Activated effector memory CD4-positive, alpha-beta T cell treated with Interleukin-2 at 50 U/mL for 16 hours (primary cell): ENCODE results near the gene TBC1D2B.

Source experiments
- DNase-seq: peaks from one replicate; pipeline ENCODE4 v3.0.0-alpha.2; 2020

TBC1D2B gene

DNA sequence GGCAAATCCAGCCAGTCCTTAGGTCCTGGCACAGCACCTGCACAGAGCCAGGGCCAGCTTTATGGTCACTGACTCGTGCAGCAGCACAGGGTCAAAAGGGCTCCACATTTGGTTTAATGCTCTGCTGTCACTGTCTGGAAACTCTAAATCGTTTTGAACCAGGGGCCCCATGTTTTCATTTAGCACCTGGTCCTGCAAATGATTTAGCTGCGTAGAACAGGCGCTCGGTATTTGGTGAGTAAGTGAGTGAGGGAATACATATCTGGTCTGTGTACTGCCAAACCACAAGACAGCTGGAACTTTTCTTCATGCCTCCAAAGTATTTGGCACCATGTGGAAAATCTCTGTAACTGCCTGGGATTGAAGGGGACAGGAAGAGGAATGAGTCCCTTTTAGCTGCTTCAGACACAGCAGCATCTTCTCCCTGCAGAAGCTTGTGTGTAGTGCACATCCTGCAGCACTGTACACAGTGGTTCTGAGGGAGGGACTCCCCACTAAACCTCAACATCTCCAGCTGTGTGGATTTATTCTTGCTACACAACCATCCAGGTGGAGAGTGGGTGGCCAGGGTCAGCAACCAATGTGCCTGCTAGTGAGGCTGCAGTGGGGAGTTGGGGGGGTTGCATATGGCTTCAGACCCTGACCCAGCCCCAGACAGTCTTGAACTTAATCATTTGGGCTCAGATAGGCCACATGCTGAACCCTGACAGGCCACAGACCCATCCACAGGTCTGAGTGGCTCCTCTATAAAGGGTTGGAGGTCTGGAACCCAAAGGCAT is 15.9 kb upstream of the TBC1D2B start:
- DNase-seq = no peak

DNA sequence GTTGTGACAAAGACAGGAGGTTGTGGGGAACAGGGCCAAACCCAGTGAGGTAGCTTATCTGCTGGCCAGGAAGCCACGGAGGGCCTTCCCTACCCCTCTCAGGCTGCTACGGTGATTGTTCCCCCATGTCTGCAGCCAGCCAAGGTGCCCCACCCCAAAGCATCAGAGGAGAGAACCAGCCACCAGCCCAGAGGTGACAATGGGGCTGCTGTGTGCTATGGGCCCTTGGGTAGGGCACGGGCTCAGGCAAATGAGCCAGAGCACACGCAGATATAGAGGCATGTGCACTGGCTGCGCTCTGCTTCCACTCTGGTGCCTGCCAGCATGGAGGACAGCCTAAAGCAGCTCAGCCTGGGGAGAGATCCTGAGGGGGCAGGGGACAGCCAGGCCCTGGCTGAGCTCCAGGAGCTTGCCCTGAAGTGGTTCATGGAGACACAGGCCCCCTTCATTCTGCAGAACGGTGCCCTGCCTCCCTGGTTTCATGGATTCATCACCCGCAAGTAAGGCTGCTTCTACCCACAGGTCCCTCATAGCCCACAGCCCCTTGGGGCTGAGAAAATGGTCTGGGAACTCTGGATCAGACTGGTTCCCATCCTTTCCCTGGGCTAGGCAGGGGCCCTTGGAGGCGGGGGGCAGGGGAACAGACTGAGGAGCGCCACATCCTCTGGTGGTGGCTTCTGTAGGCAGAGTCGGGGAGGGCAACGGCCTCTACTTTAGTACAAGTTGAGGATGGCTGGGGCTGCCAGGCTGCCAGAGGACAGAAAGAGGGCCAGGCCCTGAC is 14.9 kb upstream of the TBC1D2B start, which contains the start of gene SH2D7:
TSS of gene SH2D7 (plus strand) at position 301 of the 781 bp plus-strand sequence. CDS start at position 325, 24 bp downstream.
- no peak for DNase-seq

DNA sequence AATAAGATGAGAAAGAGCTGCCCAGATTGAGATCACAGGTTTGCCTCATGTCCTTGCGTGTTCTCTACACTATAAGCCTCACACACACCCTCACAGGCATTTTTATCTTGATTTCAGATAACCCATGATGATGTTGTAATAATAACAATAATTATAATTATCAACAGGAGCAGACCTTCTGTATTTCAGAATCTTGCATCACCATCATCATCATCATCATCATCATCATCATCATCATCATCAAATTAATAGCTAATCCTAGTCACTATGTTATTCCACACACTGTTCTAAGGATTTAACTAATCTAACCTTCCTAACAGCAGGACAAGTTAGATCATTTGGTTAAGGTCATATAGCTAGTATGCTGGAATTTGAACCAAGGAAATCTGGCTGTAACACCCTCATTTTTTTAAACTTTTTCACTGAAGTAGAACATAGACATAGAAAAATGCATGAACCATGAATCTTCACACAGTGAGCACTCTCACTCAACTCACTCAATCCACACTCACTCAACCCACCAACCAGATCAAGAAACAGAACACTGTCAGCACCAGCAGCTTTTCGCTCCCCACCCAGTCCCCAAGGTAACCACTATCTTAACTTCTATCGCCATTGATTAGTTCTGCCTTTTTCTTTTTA is 13.0 kb upstream of the TBC1D2B start:
- no peak for DNase-seq

DNA sequence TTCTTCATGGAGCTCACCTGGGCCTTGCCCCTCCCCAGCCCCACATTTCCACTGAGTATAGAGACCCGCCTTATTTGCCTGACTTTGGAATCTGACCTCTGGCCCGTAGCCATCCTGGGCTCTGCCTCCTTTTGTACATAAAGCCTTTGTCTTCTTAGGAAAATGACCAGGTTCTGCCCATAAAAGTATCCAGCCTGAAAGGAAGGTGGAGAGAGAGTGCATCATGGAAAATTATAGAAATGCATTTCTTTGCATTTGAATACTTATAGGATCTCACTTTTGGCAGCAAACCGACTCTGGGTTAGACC is 11.2 kb upstream of the TBC1D2B start:
- no peak for DNase-seq

DNA sequence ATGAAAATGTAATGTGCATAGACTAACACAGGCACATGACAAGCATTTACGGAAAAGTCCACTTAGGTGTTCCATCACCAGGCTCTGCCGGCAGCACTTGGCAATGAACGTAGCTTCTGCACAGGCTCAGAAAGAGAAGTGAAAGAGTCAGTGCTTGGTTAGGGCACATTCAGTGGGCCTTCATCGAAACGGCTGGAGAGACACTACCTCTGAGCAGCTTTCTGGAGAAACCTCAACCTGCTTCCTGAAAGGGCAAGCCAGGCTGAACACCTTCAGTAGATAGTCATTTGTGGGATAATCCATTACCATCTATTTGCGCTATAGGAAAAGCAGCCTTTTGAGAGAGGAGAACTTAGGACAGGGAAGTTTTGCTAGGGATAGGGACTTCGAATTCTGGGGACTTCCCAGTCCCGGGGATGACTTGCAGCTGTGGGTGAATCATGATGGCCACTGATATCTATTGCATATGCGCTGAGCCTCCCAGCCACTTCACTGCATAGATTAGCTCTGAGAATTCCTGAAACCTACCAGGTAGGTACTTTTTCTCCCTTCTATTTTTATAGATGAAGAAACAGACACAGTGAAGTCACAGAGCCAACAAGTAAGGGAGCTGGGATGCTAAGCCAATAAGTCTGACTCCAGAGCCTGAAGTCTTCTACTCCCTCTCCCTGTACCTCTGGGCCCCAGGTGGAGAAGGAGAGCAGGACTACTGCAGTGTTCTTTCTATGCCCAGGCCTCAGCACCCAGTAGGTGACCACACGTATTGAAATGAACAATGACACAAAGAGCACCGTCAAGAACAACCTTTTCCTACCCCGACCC is 10.7 kb upstream of the TBC1D2B start:
- DNase-seq = no peak

DNA sequence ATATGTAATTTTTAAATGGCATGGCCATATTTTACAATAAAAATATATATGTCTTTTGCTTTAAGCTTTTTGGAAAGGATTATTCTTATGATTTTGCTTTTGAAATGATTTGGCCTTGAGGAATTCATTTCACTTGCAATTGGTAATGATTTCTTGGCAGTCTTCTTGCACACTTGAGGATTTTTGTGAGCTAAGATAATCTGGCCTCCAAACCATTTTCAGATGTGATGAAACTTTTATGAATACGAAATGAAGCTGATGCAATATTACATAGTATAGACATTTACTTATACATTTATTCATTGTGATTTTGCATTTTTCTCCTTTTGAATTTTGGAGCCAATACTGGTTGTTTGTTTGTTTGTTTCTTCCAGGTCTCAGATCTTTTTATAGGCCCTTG is 8.4 kb upstream of the TBC1D2B start:
- DNase-seq = no peak

DNA sequence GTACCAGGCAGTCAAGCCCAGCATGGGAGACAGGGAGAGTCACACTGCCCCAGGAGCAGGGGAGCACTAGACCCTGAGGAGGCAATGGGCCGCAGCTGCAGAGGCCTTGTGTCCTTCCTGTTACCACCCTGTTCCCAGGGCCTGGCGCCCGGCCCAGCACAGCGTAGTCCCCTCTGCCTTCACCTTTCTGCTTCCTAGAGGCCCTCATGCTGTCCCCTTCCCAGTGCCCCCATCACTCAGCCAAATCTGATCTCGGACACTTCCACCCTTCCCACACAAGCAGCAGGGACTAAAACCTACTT is 6.9 kb upstream of the TBC1D2B start:
- DNase-seq = no peak

DNA sequence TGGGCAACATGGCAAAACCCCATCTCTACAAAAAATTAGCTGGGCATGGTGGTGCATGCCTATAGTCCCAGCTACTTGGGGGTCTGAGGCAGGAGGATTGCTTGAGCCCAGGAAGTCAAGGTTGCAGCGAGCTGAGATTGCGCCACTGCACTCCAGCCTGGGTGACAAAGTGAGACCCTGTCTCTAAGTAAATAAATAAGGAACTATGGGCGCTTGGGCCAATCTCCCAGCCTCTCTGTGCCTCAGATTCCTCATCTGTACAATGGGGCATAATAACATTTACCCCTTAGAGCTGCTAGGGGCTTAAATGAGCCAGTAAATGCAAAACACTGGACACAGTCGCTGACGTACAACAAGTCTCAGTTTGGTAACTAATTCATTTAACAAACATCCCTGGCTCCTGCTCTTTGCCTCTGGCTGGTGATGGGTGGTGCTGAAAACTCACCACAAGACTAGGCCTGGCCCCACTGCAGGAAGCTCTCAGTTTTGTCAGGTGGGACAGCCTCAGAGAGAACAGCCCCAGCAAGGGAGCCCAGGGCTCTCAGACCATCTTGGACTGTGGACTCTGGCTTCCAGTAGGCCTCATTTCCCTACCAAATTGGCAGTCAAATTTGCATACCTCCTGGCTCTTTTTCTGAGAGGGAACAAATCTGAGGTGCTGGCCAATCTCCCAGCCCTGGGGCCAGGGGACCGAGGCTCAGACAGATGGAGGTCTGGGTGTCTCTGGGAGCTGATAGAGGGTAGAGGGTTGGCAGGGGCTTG is 6.4 kb upstream of the TBC1D2B start:
- DNase-seq = no peak

DNA sequence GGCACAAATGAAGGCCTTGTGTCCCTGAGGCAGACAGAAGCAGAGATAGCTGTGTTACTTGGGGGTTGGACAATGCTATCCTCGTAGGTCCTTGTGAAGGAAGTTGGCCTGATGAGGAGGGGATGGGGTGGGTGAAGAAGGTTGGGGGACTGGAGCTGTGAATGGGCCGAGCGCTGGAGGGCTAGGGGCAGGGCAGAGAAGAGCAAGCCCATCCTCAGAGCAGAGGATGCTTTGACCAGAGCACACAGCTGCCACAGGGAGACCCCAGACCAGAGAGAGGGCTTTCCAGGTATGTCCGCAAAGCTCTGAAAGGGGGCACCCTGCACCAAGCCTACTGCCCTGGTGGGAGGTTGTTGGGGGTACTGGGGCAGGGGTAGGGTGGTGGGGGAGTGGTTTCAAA is 5.7 kb upstream of the TBC1D2B start:
- no peak for DNase-seq

DNA sequence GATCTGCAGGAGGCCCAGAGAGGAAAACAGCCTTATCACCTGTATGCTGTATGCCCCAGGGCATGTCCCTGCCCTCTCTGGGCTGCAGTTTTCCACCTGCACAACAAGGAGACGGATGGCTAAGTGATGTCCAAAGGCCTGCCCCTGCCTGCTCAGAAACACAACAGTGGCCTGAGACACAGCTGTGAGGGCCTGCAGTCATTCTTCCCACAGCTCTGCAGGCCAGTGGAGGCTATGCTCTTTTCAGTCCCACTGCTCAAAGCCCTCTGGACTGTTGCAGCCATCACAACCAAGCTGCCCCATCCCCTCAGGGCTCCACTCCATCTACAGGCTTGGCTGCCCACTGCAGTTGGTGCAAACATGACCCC is 5.2 kb upstream of the TBC1D2B start:
- no peak for DNase-seq

DNA sequence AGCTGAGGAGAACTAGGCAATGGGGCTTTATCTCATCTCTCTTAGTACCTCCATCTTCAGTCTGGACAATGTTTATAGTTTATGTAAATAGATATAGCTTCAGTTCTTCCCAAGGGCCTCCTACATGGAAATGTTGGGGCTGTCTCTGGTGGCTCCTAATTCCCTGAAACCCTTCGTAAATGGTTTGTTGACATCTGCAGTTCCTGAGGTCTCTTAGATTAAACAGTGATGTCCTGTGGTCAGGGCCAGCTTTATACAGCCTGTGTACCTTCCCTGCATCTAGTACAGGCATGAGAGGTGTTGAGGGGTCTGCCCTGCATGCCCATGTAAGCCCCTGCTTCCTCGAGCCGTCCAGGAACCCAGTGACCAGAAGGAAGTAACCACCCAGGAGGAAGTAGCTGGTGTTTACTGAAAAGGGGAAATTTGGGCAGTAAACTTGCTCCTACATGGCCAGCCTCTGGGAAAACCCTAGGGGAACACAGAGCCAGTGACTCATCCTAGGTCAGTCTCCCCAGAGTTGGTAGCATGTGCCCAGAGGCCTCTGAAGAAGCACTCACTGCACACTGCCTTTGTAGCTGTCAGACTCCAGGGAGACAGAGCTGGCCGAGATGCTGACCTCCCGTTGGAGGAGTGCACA is 4.7 kb upstream of the TBC1D2B start:
- no peak for DNase-seq

DNA sequence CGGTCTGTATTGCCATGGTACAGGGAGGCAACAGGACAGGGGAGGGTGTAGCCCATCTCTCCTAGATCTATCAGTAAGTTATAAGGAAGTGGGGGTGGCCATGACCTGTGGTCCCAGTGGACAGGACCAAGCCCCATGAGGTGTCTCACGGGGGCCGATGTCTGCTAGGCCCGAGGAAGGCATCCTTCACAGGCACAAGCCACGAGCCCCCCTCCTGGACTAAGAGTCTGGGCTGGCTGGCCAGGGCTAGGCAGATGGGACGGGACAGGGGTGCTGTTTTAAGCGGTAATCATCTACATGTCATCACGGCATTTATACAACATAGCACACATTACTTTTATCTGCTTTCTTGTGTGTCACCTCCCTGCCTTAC is 2.6 kb upstream of the TBC1D2B start:
- no peak for DNase-seq

DNA sequence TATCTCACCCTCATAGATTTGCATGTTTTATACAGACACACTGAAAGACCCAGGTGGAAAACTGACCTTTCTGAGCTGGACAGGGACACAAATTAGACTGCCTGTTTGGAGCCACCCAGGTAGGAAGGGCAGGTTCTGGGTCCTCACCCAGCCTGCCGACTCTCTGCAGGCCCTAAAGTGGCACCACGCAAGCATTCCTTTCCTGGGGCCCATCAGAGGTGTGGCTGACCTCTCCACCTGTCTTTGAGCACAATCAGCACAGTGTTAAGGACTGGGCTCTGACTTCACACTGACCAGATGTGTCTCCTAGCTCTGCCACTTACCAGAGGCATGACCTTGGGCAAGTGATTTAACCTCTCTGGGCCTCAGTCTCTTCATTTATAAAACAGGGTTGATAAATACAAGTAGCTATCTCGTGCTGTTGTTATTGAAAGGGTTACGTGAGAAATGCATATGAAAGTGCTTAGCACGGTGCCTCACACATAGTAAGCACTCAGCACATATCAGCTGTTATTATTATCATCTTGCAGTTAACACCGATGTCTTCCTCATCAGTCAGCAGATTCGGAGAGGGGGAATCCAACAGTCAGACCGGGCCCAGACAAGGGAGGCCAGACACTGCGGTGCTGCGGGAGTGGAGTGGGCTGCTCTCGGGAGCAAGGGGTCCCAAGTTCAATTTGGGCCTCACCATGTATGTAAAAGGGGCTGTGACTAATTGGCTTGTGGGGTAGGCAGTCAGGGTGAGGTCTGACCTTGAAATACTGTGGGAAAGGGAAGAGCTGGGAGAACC is 2.0 kb upstream of the TBC1D2B start:
- DNase-seq = no peak

DNA sequence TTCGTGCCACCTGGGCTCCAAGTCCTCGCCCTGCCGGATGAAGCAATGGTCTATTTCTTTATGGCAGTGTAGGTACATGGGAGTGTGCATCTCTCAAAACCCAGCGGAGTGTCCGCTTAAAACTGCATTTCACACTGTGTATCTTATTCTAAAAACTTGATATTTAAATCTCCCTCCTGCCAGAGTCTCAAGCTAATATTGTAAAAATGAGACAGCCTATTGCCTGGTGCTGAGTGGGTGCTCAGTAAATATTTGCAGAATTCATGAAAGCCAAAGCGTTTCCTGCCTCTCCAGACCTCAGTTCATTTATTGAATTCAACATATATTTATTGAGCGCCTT is 330 bp upstream of the TBC1D2B start:
- no peak for DNase-seq

DNA sequence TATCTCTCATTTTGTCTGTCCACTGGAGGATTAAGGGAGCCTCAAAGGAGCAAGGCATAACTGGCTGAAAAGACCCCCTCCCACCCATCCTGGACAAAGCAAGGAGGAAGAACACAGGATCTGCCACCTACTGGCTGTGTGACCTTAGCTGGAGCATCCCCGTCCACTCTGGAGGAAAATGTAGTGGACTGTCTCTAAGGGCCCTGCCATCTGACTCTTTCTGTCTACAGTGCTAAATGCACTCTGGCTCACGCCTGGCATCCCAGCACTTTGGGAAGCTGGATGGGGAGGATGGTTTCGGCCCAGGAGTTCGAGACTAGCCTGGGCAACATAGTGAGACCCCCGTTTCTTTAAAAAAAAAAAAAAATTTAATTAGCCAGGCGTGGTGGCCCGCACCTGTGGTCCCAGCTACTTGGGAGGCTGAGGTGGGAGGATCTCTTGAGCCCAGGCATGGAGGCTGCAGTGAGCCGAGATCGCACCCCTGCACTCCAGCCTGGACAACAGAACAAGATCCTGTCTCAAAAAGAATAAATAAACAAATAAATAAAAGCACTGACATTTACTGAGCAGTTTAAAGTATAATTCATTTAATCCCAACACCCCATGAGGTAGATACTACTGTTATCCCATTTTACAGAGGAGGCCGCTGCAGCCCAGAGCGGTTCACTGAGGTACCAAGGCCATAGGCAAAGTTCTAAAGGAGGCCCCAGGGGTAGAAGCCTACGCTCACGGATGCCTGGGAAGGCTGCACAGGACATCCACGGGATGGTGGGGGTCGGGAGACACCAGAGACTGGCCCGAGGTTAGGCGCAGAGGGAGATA is 1.1 kb downstream of the TBC1D2B start:
- DNase-seq = no peak

DNA sequence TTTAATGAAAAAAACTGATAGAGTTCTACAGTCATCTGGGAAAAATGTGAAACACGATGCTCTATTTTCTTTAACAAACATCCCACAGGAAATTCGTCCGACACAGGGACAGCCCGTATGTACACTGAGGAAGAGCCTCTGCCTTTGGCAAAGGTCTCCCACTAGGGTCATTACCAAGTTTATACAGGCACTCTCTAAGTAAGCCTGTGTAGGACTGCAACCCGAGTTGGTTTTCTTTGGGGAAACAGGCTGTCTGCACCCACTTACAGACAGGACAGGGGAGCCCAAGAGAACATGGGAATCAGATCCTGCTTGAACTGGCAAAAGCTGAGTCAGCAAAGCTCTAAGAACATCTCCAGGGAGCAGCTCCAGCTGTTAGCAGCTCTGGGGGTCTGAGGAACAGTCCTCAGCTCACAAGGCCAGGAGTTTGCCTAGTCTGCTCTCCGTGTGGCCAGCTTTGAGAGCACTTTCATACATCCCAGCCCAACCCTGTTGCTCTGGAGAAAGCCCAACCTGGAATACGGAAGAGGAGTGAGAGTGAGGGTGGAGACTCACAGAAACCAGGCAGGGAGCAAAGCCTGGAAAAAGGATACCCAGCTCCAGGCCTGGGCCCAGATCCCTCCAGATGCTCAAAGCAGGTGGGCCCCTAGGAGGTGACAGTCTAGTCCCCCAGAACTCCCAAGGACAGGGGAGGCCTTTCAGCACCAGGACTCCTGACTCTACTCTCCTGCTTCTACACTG is 1.9 kb downstream of the TBC1D2B start:
- DNase-seq = no peak

DNA sequence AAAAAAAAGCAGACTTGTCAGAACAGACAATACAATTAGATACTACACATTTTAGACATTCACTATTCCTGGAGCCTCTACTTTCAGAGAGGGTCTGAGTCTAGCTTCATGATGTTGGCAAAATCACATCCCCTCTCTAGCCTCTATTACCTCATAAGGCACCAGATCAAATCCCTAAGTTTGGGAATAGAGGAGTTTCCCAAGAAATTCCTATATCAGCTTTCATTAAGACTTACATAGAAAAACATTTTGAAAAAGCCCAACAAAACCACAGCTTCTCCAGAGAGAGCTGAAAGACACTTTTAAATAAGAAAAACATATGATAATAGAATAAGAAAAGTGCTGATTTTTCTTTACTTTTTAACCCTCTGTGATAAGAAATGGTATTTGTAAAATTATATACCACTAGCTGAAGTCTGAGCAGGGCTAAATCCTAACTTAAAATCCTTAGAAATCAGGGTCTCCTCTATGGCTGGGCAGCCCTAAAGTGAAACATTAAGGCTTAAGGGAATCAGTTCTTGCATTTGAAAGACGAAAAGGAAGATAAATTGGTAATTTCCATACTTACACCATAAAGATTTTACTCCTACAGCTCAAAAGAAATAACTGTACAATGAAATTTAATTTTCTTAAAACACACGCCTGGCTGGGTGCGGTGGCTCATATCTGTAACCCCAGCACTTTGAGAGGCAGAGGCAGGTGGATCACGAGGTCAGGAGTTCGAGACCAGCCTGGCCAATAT is 4.3 kb downstream of the TBC1D2B start:
- DNase-seq = no peak

DNA sequence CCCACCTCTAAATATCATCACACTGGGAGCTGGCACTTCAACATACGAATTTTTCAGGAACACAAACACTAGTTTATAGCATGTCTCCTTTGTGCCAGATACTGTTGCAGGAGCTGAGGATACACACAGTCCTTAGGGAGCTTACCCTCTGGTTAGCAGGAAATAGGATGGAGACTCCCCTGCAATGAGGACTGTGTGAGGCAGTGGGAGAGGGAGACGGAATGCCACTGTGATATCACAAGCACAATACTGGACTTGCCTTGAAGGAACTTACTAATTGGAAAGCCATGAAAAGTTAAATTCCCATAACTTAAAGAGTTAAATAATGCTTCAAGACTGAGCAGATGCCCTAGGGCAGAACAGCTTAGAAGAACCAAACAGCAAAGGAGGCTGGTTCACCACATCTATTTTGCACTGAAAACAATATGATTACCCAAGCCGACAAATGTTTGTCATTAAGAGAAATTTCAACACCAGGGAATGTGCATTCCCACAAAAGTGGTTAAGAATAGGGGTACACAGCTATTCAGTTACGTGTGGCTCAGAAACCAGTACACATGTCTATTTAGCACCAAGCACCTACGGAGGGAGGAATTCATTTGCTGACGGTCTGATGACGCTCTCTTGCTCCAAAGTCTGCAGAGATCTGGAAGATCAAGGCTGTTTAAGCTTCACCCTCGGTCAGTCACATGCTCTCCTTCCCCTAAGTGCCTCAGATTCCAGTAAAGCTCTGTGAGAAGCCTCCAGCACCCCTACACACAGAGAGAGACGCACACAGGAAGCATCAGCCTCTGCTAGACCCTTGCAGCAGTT is 5.2 kb downstream of the TBC1D2B start:
- DNase-seq = no peak
